ENCODE data around the gene ZSCAN12. TPM values are rescaled to one million over a fixed set of nuclear protein-coding genes. Genes with fewer than 3 reads are reported as not detected.

ZSCAN12 gene
- total RNA-seq, result 12.9 TPM

GRCh38 chr6:28399350-28400121, at the start of gene ZSCAN12:
Gene ZSCAN12, minus strand, starts transcription at chr6:28399747. Its CDS starts 1,342 bp downstream, at chr6:28398405.

DNA sequence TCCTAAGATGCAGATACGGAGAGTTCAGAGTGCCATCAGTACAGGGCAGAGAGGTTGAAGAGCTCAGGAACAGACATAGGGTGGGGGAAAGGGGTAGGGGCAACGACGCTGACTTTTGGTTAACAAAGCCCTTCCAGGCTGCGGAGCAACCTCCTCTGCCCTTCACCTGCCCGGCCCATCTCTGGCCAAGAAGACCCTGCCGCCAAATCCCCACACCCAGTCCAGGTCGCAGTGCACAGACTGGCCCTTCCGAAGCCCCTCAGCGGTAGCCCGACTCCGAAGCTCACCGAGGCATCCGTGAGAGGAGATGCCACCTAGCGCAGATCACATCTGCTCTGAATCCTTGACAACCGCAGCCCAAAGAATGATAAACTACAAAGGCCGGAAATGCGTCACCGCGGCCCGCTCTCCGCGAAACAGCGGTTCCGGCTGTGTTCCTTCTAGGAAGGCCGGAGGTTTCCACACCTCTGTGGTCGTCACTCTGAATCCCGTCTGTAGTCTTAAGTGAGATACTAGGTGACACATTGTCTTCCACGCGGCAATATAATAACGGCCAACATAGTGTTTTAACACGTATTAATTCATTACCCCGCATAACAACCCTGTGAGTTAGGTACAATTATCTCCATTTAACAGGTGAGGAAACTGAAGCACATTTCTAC, 43.7 kb upstream of the ZSCAN12 start, which contains the start of gene ZSCAN23:
ZSCAN23 (minus strand) TSS at position 380 of the 662 bp plus-strand sequence. CDS start 7,225 bp downstream, outside the sequence.

GRCh38 chr6:28349892-28350737, 49.4 kb downstream of the ZSCAN12 start, which contains the start of gene ZKSCAN3:
Gene ZKSCAN3, plus strand, starts transcription at chr6:28349947. Its CDS starts 9,640 bp downstream, at chr6:28359587.

GRCh38 chr6:28335564-28336283, 63.8 kb downstream of the ZSCAN12 start, which contains the start of gene ZSCAN31:
Gene ZSCAN31, minus strand, starts transcription at chr6:28336148. Its CDS starts 6,465 bp downstream, at chr6:28329683.

Small RNAs within 50 kb of the gene (small RNA-seq; reads per million reads assigned to genes)
- not detected for gene RNU2-45P

Other genes with a start within 250 kb of the ZSCAN12 start
- 28.6 TPM for gene ZSCAN9, start 174.5 kb downstream of the ZSCAN12 start, total RNA-seq
- 9.0 TPM for gene ZKSCAN4, start 147.5 kb downstream of the ZSCAN12 start, total RNA-seq
- 4.6 TPM for gene NKAPL, start 140.4 kb downstream of the ZSCAN12 start, total RNA-seq
- gene ZSCAN26, start 132.6 kb downstream of the ZSCAN12 start, total RNA-seq, result 30.0 TPM
- 17.8 TPM for gene PGBD1, start 118.2 kb downstream of the ZSCAN12 start, total RNA-seq
- 10.8 TPM for gene ZSCAN31, start 63.6 kb downstream of the ZSCAN12 start, total RNA-seq
- 7.8 TPM for gene ZKSCAN3, start 49.8 kb downstream of the ZSCAN12 start, total RNA-seq
- 17.5 TPM for gene ZSCAN23, start 43.7 kb upstream of the ZSCAN12 start, total RNA-seq
- gene GPX6, start 116.0 kb upstream of the ZSCAN12 start, total RNA-seq, result not detected
- not detected for gene GPX5, start 126.1 kb upstream of the ZSCAN12 start, total RNA-seq

Measured in diencephalon (tissue), 1 donor.